Keratinocyte (primary cell): ENCODE results near the gene PRDM7. TPM values are rescaled to one million over a fixed set of nuclear protein-coding genes. Genes with fewer than 3 reads are reported as not detected.

Experiments
- DNase-seq: peaks from one replicate; pipeline ENCODE4 v3.0.0-alpha.2; 2011; ENCODE audit warnings: low read depth, missing footprints, low spot score
- FAIRE-seq: peaks from 2 replicates; lab custom pipeline; 2011; peaks lifted over from hg19 to GRCh38; lab: Jason Lieb, UNC
- H2AFZ ChIP-seq: 2 replicates; pipeline ENCODE4 v1.6.0; 2012; ENCODE audit warnings: low read length, control low read depth, inconsistent platforms; ENCODE audit not compliant: control insufficient read depth
- H3K27ac ChIP-seq: 2 replicates; pipeline ENCODE4 v1.5.1; 2011; ENCODE audit warnings: low read length; ENCODE audit not compliant: control insufficient read depth, insufficient read depth
- H3K27me3 ChIP-seq: 3 replicates; pipeline ENCODE4 v1.6.0; 2011; ENCODE audit warnings: low read length; ENCODE audit not compliant: control insufficient read depth, insufficient read depth; ENCODE audit errors: extremely low read depth
- H3K36me3 ChIP-seq, 2 experiments: 2 replicates in 1 of 2; 3 replicates in 1 of 2; pipeline ENCODE4 v1.5.1; 2011; ENCODE audit warnings: low read length in 2 of 2, mild to moderate bottlenecking in 1 of 2; ENCODE audit not compliant: control insufficient read depth in 2 of 2, insufficient read depth in 2 of 2; ENCODE audit errors: extremely low read depth in 1 of 2
- H3K4me1 ChIP-seq: 3 replicates; pipeline ENCODE4 v1.5.1; 2011; ENCODE audit warnings: low read length; ENCODE audit not compliant: control insufficient read depth, insufficient read depth; ENCODE audit errors: extremely low read depth
- H3K4me2 ChIP-seq: 3 replicates; pipeline ENCODE4 v1.6.0; 2011; ENCODE audit warnings: low read depth, low read length; ENCODE audit not compliant: control insufficient read depth, insufficient read depth; ENCODE audit errors: extremely low read depth
- H3K4me3 ChIP-seq, 3 experiments: fragments of 200-600 bp in 1 of 3; sonication (generic) in 1 of 3; 2 replicates in 2 of 3; 3 replicates in 1 of 3; pipeline ENCODE4 v1.5.1; 2011 to 2016; ENCODE audit warnings: low read length in 3 of 3, mild to moderate bottlenecking in 3 of 3, control low read depth in 2 of 3, inconsistent platforms in 1 of 3, low read depth in 1 of 3, mixed read lengths in 1 of 3, mixed run types in 1 of 3, moderate library complexity in 1 of 3; ENCODE audit not compliant: control insufficient read depth in 2 of 3, insufficient read depth in 2 of 3; ENCODE audit errors: extremely low read depth in 1 of 3
- H3K79me2 ChIP-seq: 2 replicates; pipeline ENCODE4 v1.6.0; 2012; ENCODE audit warnings: low read length; ENCODE audit not compliant: control insufficient read depth, insufficient read depth
- H3K9ac ChIP-seq: 3 replicates; pipeline ENCODE4 v1.6.0; 2011; ENCODE audit warnings: low read length; ENCODE audit not compliant: control insufficient read depth, insufficient read depth; ENCODE audit errors: extremely low read depth
- H3K9me1 ChIP-seq: 3 replicates; pipeline ENCODE4 v1.6.0; 2011; ENCODE audit warnings: low read length; ENCODE audit not compliant: control insufficient read depth, insufficient read depth; ENCODE audit errors: extremely low read depth
- H3K9me3 ChIP-seq: 2 replicates; pipeline ENCODE4 v1.5.1; 2012; ENCODE audit warnings: low read depth, low read length; ENCODE audit not compliant: control insufficient read depth
- H4K20me1 ChIP-seq: 3 replicates; pipeline ENCODE4 v1.6.0; 2011; ENCODE audit warnings: low read length; ENCODE audit not compliant: control insufficient read depth, insufficient read depth; ENCODE audit errors: extremely low read depth
- CTCF ChIP-seq, 3 experiments: IDR thresholded peaks in 1 of 3; conservative IDR thresholded peaks in 1 of 3; optimal IDR thresholded peaks in 1 of 3; 2 replicates in 2 of 3; 3 replicates in 1 of 3; pipeline versions ENCODE3 to v1.5.1; 2011; ENCODE audit warnings: low read length in 3 of 3, mild to moderate bottlenecking in 3 of 3, moderate library complexity in 2 of 3, control low read depth in 1 of 3, inconsistent platforms in 1 of 3; ENCODE audit not compliant: insufficient read depth in 2 of 3; ENCODE audit errors: extremely low read depth in 1 of 3
- EZH2 ChIP-seq: IDR thresholded peaks from one replicate; pipeline ENCODE4 v1.6.1; 2012; ENCODE audit warnings: inconsistent platforms, mild to moderate bottlenecking, low read length, moderate library complexity
- dilution Hi-C: fragments of 300-500 bp; cut with MboI; formaldehyde crosslinking; loops from one replicate; pipeline ENCODE4 v1.7.0; 2020; ENCODE audit warnings: low sequenced_read_pairs; ENCODE audit not compliant: extremely low pct_ligation_motif_present
- polyA plus RNA-seq, 5 experiments: library from polyadenylated mRNA; depleted of rRNA in 3 of 5; stranded (reverse) in 3 of 5; stranded (forward) in 1 of 5; unstranded in 1 of 5; fragments of >200 nt; gene quantifications; 1 replicate in 1 of 5; 2 replicates in 3 of 5; 3 replicates in 1 of 5; pipeline versions ENCODE4 v1.2.1 to v1.2.3, GENCODE V29; 2011 to 2012; ENCODE audit warnings: missing spikeins in 2 of 5, low read depth in 1 of 5, low replicate concordance in 1 of 5

PRDM7 gene
- polyA plus RNA-seq, 1 donor (not counting 4 experiments of a cell fraction or from before 2014, with no cell fraction given): not detected

GRCh38 chr16:90031931-90032673, 45.0 kb downstream of the PRDM7 start:
- dilution Hi-C loops: no loop called here
- Histone ChIP-seq H3K27me3 (no peaks in the 10 kb centered on the region), H3K36me3 (peaks cover 20 to 38% of the 10 kb centered on the region in 2 experiments), H3K4me3 (no peak overlapping the region), H2AFZ (no peak overlapping the region), H4K20me1 (peaks cover 3% of the 10 kb centered on the region), H3K4me1 (no peaks in the 10 kb centered on the region), H3K9me3 (no peaks in the 10 kb centered on the region), H3K4me2 (no peak overlapping the region), H3K9ac (no peak overlapping the region), H3K27ac (no peak overlapping the region), H3K9me1 (no peaks in the 10 kb centered on the region), H3K79me2 (no peaks in the 10 kb centered on the region)
- FAIRE-seq (no peak), DNase-seq (peak; percentile 17)
- TF ChIP-seq CTCF (optimal IDR thresholded peaks at IDR 0.05 in 1 of 3, IDR thresholded peaks at IDR 0.05 in 1 of 3, conservative IDR thresholded peaks at IDR 0.05 in 1 of 3; ENCODE audit: extremely low read depth in 1 of 3, insufficient read depth in 2 of 3, low read length in 3 of 3): no peak
- no peak for TF ChIP-seq EZH2

GRCh38 chr16:90031186-90031930, 45.8 kb downstream of the PRDM7 start:
- dilution Hi-C loops: no loop called here
- Histone ChIP-seq H3K9ac (no peak overlapping the region), H3K4me2 (no peak overlapping the region), H2AFZ (no peak overlapping the region), H3K9me3 (no peaks in the 10 kb centered on the region), H4K20me1 (peaks cover 3% of the 10 kb centered on the region), H3K4me3 (no peak overlapping the region), H3K36me3 (peaks cover 17 to 36% of the 10 kb centered on the region in 2 experiments), H3K4me1 (no peaks in the 10 kb centered on the region), H3K27me3 (no peaks in the 10 kb centered on the region), H3K9me1 (no peaks in the 10 kb centered on the region), H3K27ac (no peak overlapping the region), H3K79me2 (no peaks in the 10 kb centered on the region)
- no peak for DNase-seq
- FAIRE-seq: no peak
- TF ChIP-seq EZH2 (no peak), CTCF (optimal IDR thresholded peaks at IDR 0.05 in 1 of 3, IDR thresholded peaks at IDR 0.05 in 1 of 3, conservative IDR thresholded peaks at IDR 0.05 in 1 of 3; ENCODE audit: extremely low read depth in 1 of 3, insufficient read depth in 2 of 3, low read length in 3 of 3) (no peak)
